NT2/D1 (cell line): ENCODE measurements around the gene POMC.

Source experiments
- SUZ12 ChIP-seq: IDR thresholded peaks from 2 replicates; pipeline ENCODE4 v1.6.1; 2011; ENCODE audit not compliant: insufficient read length, insufficient read depth; ENCODE audit errors: extremely low read depth
- YY1 ChIP-seq: IDR thresholded peaks from 2 replicates; pipeline ENCODE4 v1.6.1; 2011; ENCODE audit not compliant: insufficient read length, insufficient read depth
- ZNF274 ChIP-seq: IDR thresholded peaks from 2 replicates; pipeline ENCODE4 v1.6.1; 2011; ENCODE audit warnings: mild to moderate bottlenecking, low read depth, low read length

DNA sequence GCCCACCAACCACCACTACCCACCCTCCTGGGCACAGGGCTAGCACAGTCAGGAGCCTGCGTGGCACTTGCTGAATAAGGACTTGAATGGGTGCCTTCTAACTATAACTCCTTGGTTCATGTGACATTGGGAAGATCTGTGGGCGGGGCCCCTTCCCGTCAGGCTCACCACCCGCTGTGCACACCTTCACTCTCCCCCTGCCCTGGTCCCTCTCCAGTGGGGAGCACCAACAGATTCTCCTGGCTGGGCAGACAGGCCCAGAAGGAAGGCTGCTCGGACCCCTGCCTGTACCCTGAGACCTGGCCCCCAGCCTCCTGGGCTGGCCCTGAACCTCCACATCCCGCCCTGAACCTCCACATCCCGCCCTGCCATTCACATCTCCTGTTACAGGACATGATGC, 33.4 kb upstream of the POMC start:
- no peak for TF ChIP-seq YY1
- TF ChIP-seq ZNF274 = no peak
- no peak for TF ChIP-seq SUZ12
